Measurements from ENCODE around the gene ERBB4.
"Not testable (repeated sequence)": the region's sequence is repeated elsewhere in the genome, so short reads cannot be mapped to it uniquely, and the experiment has no call there.

ERBB4 gene

GRCh38 chr2:211611061-211611518, 927.5 kb downstream of the ERBB4 start:
- H3K4me3 ChIP-seq: no peak overlapping the region
- no peak for DNase-seq (ENCODE audit: low spot score)
- TF ChIP-seq CTCF (IDR thresholded peaks at IDR 0.05): no peak
- H3K27ac ChIP-seq: no peak overlapping the region

DNA sequence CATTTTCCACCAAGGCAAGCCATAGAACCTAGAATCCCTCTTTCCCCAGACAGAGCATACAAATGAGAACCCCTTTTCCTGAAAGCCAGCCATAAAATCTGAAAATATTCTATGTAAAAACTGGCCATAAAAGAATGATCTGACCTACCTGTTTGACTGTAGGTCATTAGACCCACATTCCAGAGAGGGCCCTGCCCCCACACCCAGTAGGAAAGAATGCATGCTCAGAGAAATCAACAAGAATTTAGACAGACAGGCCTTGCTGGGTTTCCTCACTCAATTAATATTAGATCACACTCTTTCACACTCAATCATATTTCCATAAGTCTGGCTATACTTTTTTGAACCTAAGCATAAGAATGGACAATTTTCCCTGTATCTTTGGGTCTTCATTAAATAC, 929.5 kb downstream of the ERBB4 start:
- H3K27ac ChIP-seq: no peak overlapping the region
- DNase-seq (ENCODE audit: low spot score): no peak
- no peak for TF ChIP-seq CTCF (IDR thresholded peaks at IDR 0.05)
- H3K4me3 ChIP-seq: no peak overlapping the region

- DNase-seq (ENCODE audit: low spot score): no peak
- H3K4me3 ChIP-seq: no peak overlapping the region
- TF ChIP-seq CTCF (IDR thresholded peaks at IDR 0.05): no peak
- no peak overlapping the region for H3K27ac ChIP-seq
Measured at GRCh38 chr2:211599146-211599545, 939.5 kb downstream of the ERBB4 start.

- H3K27ac ChIP-seq: no peak overlapping the region
- DNase-seq (ENCODE audit: low spot score): no peak
- no peak overlapping the region for H3K4me3 ChIP-seq
- TF ChIP-seq CTCF (IDR thresholded peaks at IDR 0.05): no peak
Measured at GRCh38 chr2:211598238-211598637, 940.4 kb downstream of the ERBB4 start.

DNA sequence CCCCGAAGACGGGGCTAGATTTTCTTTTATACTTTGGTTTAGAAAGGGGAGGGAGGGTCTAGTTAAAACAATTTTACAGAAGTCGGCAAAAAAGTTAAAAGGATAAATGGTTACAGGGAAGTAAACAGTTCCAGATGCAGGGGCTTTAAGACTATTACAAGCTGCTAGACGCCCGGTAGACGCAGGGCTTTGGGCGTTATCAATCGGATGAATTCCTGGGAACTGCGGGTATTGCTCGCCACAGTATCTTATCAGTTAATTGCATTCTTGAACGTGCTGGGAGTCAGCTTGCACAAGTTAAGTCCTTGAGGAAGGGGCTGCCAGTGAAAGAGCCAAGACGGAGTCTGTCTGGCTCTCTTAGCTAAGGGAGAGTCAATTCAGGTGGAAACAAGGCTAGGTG, 946.6 kb downstream of the ERBB4 start:
- not testable (repeated sequence) for H3K27ac ChIP-seq; H3K4me3 ChIP-seq; DNase-seq (ENCODE audit: low spot score)

GRCh38 chr2:211591426-211591825, 947.2 kb downstream of the ERBB4 start:
- Histone ChIP-seq H3K27ac (no peak overlapping the region), H3K4me3 (no peak overlapping the region)
- TF ChIP-seq CTCF (IDR thresholded peaks at IDR 0.05): no peak
- DNase-seq (ENCODE audit: low spot score): no peak

GRCh38 chr2:211568439-211568838, 970.2 kb downstream of the ERBB4 start:
- Histone ChIP-seq H3K27ac (no peak overlapping the region), H3K4me3 (no peak overlapping the region)
- DNase-seq (ENCODE audit: low spot score): no peak
- no peak for TF ChIP-seq CTCF (IDR thresholded peaks at IDR 0.05)

DNA sequence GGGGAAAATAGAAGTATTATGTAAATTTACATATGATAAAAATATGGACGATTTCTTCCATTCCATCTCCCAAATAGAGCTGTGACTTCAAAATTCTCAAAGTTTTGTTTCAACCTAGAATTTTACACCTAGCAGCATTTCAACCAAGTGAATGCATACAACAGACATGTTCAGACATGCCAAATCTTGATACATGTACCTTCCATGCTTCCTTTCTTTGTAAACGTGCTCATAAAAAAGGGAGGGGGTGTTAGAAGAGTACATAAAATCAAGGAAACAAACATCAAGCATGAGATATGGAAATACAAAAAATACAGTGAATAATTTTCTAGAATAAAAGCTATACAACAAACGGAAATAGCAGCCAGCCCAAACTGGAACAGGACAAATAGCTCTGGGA, 974.2 kb downstream of the ERBB4 start:
- H3K4me3 ChIP-seq: no peak overlapping the region
- DNase-seq (ENCODE audit: low spot score): no peak
- no peak for TF ChIP-seq CTCF (IDR thresholded peaks at IDR 0.05)
- no peak overlapping the region for H3K27ac ChIP-seq
